CD4-positive, alpha-beta T cell treated with Interleukin-4 for 4 hours (primary cell): Measurements from ENCODE around the gene TRERF1.
A peak's percentile ranks its signal among the peaks of the same experiment; 100 is the strongest.
"Not testable (repeated sequence)": the region's sequence is repeated elsewhere in the genome, so short reads cannot be mapped to it uniquely, and the experiment has no call there.

Experiments
- DNase-seq: peaks from one replicate; pipeline ENCODE4 v3.0.0-alpha.2; 2020

TRERF1 gene

GRCh38 chr6:42207559-42207958 lies 244.2 kb downstream of the TRERF1 start:
- not testable (repeated sequence) for DNase-seq

GRCh38 chr6:42204768-42205282 lies 246.9 kb downstream of the TRERF1 start:
- DNase-seq = no peak

GRCh38 chr6:42203183-42203582 lies 248.5 kb downstream of the TRERF1 start:
- no peak for DNase-seq

- not testable (repeated sequence) for DNase-seq
Observed at GRCh38 chr6:42202131-42202915, 249.4 kb downstream of the TRERF1 start.

DNA sequence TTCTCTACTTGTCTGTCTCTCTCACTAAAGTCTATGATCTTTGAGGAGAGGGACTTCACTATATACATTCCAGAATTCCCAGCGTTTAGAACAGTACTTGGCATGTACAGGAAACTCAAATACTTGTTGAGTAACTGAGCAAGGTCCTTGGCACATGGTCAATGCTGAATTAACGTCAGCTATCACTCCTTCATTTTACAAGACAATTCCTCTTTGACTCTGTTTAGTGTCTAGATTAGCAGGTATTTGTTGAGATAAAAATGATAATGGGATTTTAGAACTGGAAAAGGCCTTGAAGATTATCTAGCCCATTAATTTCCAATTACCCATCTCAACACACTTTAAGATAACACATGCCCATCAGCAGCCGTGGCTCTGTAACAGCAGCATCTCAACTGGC lies 250.3 kb downstream of the TRERF1 start:
- no peak for DNase-seq

GRCh38 chr6:42200035-42200434 lies 251.7 kb downstream of the TRERF1 start:
- no peak for DNase-seq

GRCh38 chr6:42199106-42199981 lies 252.4 kb downstream of the TRERF1 start:
- DNase-seq = no peak

- peak; percentile 12 for DNase-seq
Observed at GRCh38 chr6:42197555-42198362, 254.0 kb downstream of the TRERF1 start.

DNA sequence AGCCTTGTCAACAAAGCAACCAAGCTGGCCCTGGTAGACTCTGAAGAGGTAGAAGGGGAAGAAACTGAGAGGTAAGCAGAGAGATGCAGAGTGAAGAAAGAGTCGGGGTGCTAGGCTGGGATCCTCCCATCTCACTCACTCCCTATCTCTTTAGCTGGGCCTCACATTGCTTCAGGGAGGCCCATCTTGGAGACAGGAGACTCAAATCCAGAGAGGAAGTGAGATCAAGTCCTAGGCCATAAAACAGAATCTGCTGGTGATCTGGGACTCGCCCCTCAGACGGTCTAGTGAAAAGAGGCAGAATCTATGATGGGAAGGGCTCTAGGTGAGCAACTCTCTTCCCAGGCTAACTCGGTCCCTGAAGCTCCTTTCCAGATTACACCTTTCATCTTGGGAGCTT lies 256.3 kb downstream of the TRERF1 start:
- no peak for DNase-seq

DNA sequence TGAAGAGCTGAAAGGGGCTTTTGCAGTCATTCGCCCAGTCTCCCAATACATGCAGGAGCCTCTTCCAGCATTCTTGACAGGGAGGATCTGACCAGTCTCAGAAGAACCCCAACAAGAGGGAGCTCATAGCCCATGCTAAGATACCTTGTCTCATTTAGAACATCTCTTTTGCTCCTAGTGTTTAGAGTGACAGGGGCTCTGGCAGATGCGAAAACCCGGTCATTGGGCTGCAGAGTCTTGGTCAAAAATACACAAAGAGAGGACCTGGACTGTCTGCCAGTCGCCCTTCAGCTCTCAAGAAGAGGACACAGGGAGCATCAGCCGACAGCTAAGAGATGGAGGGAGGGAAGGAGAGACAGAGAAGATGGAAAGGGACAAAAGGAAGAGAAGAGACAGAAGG lies 257.7 kb downstream of the TRERF1 start:
- DNase-seq = no peak

DNA sequence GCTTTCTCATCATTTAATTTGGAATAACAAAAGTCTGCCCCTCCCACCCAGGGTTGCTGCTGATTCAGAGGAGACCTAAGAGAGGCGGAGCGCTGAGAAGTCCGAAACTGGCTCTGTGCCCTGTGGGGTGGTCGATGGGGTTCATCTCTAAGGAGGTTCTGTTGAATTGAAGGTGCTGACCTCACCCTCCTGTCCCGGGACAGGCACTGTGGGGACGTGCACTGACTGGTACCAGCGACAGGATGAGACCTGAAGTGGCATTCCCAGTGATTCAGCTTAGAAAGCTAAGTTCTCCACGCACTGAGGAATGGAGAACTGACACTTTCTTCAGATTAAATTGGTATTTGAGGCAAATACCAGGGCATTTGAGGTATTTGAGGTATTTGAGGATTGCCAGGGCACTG lies 258.2 kb downstream of the TRERF1 start:
- DNase-seq = no peak

- DNase-seq = not testable (repeated sequence)
Observed at GRCh38 chr6:42192385-42192784, 259.3 kb downstream of the TRERF1 start.

DNA sequence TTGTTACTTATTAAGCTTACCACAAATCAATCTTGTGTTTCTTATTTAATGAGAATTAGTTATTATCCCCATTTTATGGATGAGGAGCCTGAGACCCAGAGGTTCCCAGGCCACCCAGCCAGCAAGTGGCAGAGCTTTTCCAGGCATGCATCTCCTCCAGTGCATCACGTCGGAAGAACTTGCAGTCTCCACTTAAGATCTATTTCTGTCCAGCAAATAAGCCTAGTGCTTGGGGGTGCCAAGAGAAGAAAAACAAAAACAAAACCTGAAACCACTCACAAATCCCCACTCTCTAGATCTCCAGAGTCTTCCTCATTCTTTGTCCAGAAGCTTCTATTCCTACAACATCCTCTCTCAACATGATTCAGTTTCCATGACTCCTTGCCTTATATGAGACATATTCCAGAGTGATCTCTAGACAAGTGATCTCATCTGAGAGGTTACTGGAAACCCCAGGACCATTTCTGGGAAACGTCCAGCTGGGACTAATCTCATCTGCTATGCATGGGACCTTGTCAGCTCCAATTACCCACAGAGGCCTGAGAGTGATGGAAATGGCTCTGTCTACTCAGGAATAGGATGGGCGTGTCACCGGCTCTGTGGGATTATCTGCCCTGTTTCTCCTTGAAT lies 261.1 kb downstream of the TRERF1 start:
- DNase-seq = no peak

DNA sequence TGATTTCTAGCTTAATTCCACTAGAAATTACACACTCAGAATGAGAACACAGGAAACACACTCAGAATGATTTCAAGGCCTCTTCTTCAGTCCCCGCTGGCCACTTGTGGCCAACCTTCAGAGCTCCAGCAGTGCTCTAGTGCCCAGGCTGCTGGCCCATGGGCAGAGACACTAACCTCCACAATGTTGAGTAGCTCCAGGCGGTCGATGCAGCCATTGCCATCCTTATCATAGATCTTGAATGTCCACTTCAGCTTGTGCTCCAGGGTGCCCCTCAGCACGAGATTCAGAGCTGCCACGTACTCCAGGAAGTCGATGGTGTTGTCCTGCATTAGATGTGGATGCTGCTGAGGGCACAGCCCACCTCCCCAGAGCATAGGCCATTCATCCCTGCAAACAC lies 263.3 kb downstream of the TRERF1 start:
- DNase-seq = no peak

DNA sequence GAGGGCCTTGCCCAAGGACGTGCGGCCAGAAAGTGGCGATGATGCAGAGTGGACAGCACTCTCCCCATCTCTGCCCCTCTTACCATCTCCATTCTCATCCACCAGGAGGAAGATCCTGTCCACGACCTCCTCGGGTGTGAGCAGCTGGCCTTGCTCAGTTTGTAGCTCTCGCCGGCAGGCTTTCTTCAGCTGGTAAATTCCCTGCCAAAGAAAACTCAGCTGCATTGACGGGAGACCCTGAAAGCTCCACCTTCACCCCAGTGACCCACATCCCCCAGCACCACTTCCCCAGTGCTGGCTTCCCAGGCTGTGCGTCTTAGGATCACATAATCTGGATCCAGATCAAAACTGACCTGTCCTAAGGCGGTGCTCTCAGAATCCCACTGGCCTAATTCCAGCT lies 266.1 kb downstream of the TRERF1 start:
- no peak for DNase-seq

DNA sequence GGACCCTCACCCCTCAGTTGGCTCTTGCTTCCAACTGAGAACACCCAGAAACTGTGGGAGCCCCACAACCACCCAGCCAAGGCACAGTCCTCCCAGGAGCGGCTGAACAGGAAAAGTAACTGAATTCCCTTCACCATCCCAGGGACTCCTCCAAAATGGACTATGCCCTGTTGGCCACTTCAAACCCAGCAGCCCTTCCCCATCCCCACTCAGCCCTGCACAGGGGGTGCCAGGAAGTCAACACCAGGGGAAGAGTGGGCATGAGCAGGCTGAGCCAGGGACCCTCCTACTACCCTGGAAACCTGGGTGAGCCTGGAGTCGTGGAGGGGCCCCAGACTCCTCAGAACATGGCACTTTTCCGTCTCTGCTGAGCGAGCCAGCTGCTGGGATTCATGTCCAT lies 267.3 kb downstream of the TRERF1 start:
- no peak for DNase-seq

GRCh38 chr6:42182101-42182500 lies 269.6 kb downstream of the TRERF1 start:
- no peak for DNase-seq

DNA sequence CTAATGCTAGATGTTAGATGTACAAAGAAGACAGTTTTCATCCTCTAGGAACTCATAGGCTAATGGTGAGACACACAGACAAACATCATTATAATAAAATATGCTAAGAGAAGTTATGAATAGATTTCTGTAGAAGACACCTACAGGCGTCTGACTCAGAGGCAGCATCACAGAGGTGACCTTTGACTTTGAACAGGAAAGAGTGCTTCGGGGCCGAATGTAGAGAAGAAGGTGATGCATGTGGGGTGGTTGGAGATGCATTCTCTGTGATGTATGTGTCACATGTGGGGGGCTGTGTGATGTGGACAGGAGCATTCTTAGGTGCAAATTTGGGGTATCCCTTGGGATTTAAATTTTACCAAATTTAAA lies 271.8 kb downstream of the TRERF1 start:
- DNase-seq = no peak

GRCh38 chr6:42179261-42179944 lies 272.3 kb downstream of the TRERF1 start:
- DNase-seq = no peak

GRCh38 chr6:42177514-42178364 lies 274.0 kb downstream of the TRERF1 start:
- no peak for DNase-seq

DNA sequence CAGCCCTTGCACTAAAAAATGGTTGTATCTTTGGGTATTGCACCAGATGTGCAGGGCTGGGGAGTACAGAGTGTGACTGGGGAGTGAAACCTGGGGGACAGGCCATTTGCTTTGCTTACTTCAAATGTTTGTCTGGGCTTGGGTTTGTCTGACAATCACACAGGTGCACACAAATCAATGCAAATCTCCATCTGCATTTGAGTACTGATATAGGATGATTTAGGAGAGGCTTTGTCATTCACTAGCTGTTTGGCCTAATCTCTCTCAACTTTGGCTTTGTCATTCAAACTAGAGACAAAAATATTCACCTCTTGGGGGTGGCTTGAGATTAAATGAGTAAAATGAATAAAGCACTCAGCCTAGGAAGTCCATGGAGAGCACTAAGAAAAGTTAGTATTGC lies 274.7 kb downstream of the TRERF1 start:
- DNase-seq = no peak
